Activated CD4-positive, CD25-positive, alpha-beta regulatory T cell treated with anti-CD3 and anti-CD28 coated beads, Interleukin-2, amount 50 U/mL, for 24 hours (primary cell): ENCODE measurements around the gene UMPS.

ENCODE experiments used
- ATAC-seq, 2 donors: fragments of 150-1000 bp; cut with Tn5 transposase; one replicate each; pipeline ENCODE4 v1.10.0; 2021; ENCODE audit warnings: mild to moderate bottlenecking in 1 of 2, moderate library complexity in 1 of 2

UMPS gene

GRCh38 chr3:124764746-124765145 is 34.5 kb downstream of the UMPS start:
- ATAC-seq, result no peak

- no peak for ATAC-seq
Measured at GRCh38 chr3:124765197-124765840, 35.1 kb downstream of the UMPS start.

GRCh38 chr3:124766113-124767095 is 36.2 kb downstream of the UMPS start:
- no peak for ATAC-seq

DNA sequence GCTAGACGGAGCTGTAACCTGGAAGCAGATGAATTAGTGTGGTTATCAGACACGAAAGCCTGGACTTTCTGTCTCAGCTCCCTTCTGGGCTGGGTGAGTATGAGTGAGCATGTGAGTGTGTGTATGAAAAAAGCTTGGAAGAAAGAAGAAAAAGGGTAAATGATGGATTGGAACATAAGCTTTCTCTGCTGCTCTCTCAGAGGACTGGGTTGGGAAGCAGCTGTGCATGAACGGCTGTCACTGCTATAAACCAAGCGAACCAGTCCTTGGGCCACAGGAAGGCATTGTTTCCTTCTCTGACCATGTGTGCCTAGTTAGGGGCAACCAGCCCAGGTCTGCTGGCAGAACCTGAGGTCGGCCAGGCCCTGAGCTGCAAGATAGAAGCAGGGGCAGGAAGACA is 37.0 kb downstream of the UMPS start:
- no peak for ATAC-seq

GRCh38 chr3:124767691-124768090 is 37.4 kb downstream of the UMPS start:
- no peak for ATAC-seq

GRCh38 chr3:124768812-124769211 is 38.6 kb downstream of the UMPS start:
- ATAC-seq, result peak in 1 of 2 donors; percentile 17

GRCh38 chr3:124769462-124769861 is 39.2 kb downstream of the UMPS start:
- ATAC-seq, result no peak

GRCh38 chr3:124770336-124771082 is 40.3 kb downstream of the UMPS start:
- ATAC-seq, result no peak

DNA sequence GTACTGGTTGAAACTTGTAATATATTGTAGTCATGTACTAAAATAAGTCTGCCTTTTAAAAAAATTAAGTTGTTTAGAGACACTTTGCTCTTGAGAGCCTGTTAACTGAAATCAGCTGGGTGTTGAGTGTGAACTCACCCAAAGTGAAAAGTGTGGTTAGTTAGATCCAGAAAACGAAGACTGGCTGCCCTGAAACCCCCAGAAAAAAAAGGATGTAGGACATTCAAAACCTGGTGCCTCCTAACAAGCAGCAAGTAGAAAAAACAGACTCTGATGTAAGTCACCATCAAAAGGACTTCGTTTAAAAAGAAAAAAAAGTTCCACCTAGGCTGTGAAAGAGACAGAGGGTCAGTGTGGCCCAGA is 40.8 kb downstream of the UMPS start:
- ATAC-seq, result no peak

DNA sequence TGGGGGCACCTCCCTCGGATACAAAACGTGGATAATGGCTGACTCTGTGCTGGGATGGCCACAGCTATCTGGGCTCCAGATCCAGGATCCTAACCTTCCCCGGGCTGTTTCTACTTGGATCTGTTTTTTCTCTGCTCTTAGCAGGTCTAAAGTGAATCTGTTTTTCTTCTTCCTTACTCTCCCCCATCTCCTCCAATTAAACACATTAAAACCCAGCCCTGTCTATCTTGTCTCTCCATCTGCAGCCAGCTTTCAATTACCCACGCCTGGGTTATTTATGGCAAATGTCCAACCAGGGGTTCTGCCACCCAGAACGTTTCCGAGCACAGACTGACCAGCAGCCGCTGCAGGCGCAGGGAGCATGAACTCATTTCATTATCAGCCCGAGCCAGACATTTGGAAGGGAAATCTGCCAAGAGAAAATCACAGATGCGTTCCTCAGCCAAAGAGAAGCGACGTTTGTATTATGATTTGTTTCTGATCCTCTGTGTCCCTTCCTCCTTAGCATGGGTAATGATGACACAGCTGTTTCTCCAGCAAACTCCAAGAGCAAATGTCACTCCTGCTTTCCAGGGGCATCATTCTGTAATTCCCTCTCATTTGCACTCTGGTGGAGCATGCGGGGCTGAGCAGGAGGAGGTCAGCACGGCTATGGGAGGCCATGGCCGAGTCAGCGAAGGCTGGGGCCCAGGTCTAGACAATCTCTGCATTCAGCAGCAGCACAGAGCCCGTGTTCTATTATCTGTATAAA is 42.0 kb downstream of the UMPS start:
- ATAC-seq, result no peak

DNA sequence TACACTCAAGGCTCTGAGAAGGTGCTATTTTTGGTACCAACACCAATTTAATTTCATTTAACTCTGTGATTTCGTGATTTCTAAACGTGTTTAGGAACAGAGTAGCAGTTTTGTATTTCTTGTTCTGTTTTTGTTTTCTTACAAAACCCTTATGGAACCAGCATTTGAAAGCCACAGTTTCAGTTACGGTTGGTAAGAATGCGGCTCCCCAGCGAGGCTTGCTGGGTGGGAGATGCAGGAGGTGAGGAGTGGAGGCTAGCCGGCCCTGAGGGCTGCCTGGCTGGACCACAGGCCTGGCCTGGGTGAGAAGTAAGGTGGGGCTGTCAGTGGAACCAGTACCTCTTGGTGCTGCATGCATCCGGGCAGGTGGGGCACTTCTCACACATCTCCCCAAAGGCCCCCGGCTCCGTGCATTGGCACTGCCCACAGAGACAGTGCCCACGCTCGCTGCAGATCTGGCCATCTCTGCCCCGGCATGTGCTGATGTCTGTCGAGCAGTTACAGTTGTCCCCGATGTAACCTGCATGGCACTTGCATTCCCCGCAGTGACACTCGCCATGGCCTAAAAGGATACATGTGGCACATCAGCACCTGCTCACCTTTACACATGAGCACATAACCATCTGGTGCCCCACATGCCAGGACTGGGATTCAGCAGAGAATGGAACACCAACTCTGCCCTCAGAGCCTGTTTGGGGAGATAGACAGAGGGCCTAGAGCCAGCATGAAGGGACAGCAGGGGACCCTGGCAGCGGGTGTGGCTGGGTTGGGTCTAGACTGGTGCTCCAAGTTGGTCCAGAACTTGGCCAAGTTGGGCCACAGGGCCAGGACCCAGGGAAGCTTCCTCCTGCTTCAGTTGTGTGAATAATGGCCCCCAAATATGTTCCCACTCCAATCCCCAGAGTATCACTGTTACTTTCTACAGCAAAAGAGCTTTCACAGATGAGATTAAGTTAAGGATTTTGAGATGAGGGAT is 43.4 kb downstream of the UMPS start:
- no peak for ATAC-seq

- no peak for ATAC-seq
Measured at GRCh38 chr3:124774327-124774718, 44.1 kb downstream of the UMPS start.

- no peak for ATAC-seq
Measured at GRCh38 chr3:124774841-124775402, 44.7 kb downstream of the UMPS start.

DNA sequence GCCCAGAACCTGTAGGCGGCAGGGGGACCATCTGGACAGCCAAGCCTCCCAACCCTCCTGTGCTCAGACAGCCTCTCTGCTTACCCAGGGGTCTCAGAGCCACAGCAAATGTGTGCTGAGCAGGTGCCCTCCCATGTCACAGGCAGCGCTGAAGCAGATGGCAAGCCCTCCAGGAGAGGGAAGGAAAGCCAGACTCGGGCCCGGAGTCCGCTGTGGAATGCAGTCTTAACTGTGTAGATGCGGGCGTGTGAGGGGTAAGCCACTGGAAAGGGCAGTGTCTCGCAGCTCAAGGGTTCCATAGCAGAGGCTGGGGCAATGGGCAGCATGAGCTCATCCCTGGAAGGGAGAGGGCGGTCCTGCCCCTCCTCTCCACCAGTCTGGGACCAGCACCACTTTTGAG is 45.6 kb downstream of the UMPS start:
- no peak for ATAC-seq

- no peak for ATAC-seq
Measured at GRCh38 chr3:124776856-124777255, 46.6 kb downstream of the UMPS start.

GRCh38 chr3:124777762-124778470 is 47.7 kb downstream of the UMPS start:
- ATAC-seq, result no peak

- ATAC-seq, result no peak
Measured at GRCh38 chr3:124779116-124779515, 48.9 kb downstream of the UMPS start.

DNA sequence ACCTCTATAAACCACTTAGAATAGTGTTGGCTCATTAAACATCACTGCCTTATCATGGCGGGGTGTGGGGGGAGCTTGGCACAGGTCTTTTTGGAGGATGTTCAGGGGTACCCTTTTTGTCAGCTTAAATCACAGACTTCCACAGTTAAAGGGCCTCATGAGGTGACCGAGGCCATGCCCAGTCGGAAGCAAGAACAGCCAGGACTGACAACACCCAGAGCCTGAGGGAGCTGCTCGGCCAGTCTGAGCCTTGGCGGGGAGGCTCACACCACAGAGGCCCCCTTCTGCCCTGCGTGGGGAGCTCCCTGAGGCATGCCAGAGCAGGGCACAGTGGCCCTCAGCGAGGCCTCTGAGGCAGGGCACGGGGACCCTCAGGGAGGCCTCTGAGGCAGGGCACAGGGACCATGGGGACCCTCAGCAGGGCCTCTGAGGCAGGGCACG is 49.5 kb downstream of the UMPS start:
- no peak for ATAC-seq

DNA sequence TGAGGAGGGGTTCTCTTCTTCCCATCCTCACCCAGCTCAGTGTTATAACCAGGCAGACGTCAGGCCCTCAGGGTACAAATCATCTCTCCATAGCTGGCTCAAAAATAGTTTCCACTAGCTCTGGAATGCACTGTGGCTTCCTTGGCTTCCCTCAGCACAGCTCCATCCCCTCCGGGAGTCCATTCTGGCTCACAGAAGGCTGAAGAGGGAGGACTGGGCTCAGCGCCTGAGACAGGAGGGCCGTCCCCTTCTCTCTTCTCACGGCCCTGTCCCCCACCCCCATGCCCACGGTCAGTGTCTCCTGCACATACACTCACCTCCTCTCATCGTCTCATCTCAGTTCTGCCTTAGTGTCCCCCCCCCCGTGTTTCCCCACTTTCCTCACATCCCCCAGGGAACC is 50.1 kb downstream of the UMPS start:
- no peak for ATAC-seq

DNA sequence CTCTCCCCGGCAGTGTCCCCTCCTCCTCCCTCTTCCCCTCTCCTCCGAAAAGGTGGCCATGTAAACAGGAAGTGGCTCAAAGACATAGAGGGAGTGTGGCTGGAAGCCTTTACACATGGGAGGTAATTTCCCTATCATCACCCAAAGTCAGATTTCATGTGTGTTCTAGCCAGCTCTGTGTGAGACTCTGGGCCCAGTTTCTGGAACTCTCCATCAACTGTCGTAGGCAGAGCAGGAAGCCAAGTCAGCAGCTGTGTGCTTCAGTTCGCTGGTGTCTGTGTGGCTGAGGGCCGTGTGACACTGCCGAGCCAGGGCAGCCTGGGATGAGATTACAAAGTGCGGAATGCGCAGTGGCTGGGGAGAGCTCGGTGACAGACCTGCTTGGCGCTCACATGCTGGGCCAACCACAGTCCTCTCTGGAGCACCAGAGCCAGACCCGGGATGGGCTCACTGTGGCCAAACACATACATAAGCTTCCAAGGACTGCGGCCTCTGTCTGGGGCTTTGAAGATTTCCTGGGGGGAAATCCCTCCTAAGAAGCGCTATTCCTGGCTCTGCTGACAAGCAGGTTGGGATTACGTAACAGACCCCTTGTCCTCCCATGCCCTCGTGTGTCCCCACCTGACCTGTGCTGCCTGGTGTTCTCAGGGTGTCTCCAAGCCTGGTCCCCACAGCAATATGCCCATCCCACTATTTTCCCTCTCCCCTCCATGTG is 50.7 kb downstream of the UMPS start:
- ATAC-seq, result no peak
